Muscle of leg (tissue), 11 donors: ENCODE data around the gene UBALD1. TPM values are rescaled to one million over a fixed set of nuclear protein-coding genes. Genes with fewer than 3 reads are reported as not detected.

ENCODE experiments used
- DNase-seq: peaks from one replicate; pipeline ENCODE4 v3.0.0; 2013
- H3K27ac ChIP-seq: one replicate; pipeline ENCODE4 v1.5.1; 2013; ENCODE audit warnings: mild to moderate bottlenecking, low read length, control low read depth
- H3K27me3 ChIP-seq: one replicate; pipeline ENCODE4 v1.6.1; 2013; ENCODE audit warnings: low read length; ENCODE audit not compliant: control insufficient read depth, insufficient read depth
- H3K36me3 ChIP-seq: one replicate; pipeline ENCODE4 v1.6.1; 2013; ENCODE audit warnings: low read length; ENCODE audit not compliant: control insufficient read depth, insufficient read depth
- H3K4me1 ChIP-seq: one replicate; pipeline ENCODE4 v1.6.1; 2013; ENCODE audit warnings: low read length; ENCODE audit not compliant: control insufficient read depth, insufficient read depth
- H3K4me3 ChIP-seq: one replicate; pipeline ENCODE4 v1.5.1; 2013; ENCODE audit warnings: low read length, control low read depth
- H3K9me3 ChIP-seq: replicated peaks from 2 replicates; pipeline ENCODE4 v1.6.1; 2013; ENCODE audit warnings: low read depth, low read length; ENCODE audit not compliant: control insufficient read depth
- WGBS: methylation state at CpG from one replicate; pipeline ENCODE4 v1.1.5; 2013; ENCODE audit warnings: missing lambda C conversion rate; ENCODE audit not compliant: insufficient coverage; 5-methylcytosine and 5-hydroxymethylcytosine counted together
- polyA plus RNA-seq, 8 donors: library from polyadenylated mRNA; unstranded; fragments of 120-200 nt; gene quantifications; one replicate each; pipeline versions ENCODE4 v1.2.1 to v1.2.3, GENCODE V29; 2013; ENCODE audit warnings: inconsistent platforms in 1 of 8, low replicate concordance in 1 of 8; ENCODE audit not compliant: insufficient read length in 8 of 8, insufficient read depth in 1 of 8
- total RNA-seq: library from RNA; stranded (reverse); fragments of 120-200 nt; gene quantifications from one replicate; pipeline ENCODE4 v1.2.4, GENCODE V29; 2013

Gene UBALD1
- total and polyA plus RNA-seq, 9 donors = 7.4 to 24.5 (median 23.1) TPM

DNA sequence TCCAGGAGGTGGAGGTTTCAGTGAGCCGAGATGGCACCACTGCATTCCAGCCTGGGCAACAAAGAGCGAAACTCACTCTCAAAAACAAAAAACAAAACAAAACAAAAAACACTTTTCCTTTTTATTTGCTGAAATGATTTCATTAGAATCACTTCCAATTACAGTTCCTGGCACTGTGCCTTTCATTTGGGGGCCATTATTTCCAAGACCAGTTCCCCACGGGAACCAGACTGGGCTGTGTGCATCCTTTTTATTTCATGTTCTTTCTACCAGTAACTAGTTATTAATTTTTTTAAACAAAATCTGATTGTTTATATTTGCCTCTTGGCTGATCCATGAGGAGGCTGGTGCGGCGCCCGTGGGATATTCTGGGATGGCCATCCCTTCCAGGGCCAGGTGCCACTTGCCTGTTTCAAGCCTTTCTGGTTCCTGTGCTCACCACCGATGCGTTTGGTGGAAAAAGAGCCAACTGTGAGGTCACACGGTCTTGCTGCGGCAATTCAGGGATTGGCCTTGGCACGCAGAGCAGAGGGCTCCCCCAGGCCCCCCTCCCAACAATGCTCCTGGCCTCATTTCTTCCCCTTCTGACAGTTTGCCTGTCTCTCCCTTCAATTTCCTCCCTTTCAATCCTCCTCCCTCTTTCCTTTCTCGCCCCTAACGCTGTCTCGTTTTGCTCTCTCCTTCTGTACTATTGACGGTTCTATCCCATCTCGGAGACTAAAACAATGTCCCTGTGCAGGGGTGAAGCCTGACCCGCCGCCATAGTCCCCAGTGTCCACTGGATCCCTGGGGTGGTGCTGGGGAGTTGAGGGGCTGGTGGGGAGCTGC is 13.4 kb downstream of the UBALD1 start:
- peak overlapping the region; percentile 77 for H3K27ac ChIP-seq

DNA sequence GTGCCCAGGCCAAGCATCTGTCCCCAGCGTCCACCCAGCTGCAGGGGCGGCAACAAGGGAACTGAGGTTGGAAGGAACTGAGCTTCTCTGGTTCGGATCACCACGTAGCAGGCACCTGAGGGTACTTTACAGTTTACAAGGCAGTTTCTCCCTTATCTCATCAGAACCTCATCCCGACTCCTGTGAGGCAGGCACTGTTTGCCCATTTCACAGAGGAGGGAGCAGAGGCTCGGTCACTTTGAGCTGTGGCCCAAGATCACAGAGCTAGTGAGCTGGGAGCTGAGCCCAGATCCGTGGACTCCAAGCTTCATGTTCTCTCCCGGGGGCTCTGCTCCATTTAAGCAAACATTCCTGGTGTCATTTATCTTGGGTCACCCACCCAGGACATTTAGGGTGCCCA is 15.1 kb downstream of the UBALD1 start:
- Histone ChIP-seq H3K27me3 (peaks cover 4% of the 10 kb centered on the region), H3K27ac (no peak overlapping the region), H3K4me1 (peaks cover 24% of the 10 kb centered on the region), H3K4me3 (no peak overlapping the region), H3K36me3 (no peaks in the 10 kb centered on the region), H3K9me3 (no peaks in the 10 kb centered on the region)
- no peak for DNase-seq
- WGBS = 47% methylated on average over 5 of the region's 8 CpGs

More for the DNA sequence above, 13.4 kb downstream of the UBALD1 start:
- H3K9me3 ChIP-seq = no peaks in the 10 kb centered on the region
- H3K27me3 ChIP-seq = peaks cover 4% of the 10 kb centered on the region
- H3K4me1 ChIP-seq = peaks cover 24% of the 10 kb centered on the region
- DNase-seq = peak; percentile 94
- H3K4me3 ChIP-seq = no peak overlapping the region
- 12% methylated on average over 13 of the region's 18 CpGs for whole genome bisulfite sequencing
- H3K36me3 ChIP-seq = no peaks in the 10 kb centered on the region

DNA sequence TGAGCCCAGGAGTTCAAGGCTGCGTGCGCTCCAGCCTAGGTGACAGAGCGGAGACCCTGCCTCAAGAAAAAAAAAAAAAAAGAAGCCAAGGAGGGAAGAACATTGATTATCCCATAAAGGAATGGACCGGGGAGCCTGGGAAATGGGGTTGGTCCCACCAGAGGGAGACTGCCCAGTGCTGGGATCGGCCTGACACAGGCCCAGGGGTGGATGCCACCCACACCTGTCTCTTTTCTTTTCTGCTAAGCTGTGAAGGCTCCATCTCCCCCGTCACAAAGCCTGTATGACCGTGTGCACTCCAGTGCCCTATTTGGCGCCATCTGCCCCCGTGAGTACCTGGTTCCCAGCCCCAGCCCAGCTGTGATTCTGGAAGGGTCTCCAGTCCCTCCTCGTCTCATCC is 15.7 kb downstream of the UBALD1 start:
- H3K4me1 ChIP-seq = peaks cover 24% of the 10 kb centered on the region
- H3K4me3 ChIP-seq = no peak overlapping the region
- H3K27ac ChIP-seq = no peak overlapping the region
- H3K27me3 ChIP-seq = peaks cover 4% of the 10 kb centered on the region
- DNase-seq = no peak
- WGBS = 89% methylated on average over 8 of the region's 10 CpGs
- H3K9me3 ChIP-seq = no peaks in the 10 kb centered on the region
- H3K36me3 ChIP-seq = no peaks in the 10 kb centered on the region

DNA sequence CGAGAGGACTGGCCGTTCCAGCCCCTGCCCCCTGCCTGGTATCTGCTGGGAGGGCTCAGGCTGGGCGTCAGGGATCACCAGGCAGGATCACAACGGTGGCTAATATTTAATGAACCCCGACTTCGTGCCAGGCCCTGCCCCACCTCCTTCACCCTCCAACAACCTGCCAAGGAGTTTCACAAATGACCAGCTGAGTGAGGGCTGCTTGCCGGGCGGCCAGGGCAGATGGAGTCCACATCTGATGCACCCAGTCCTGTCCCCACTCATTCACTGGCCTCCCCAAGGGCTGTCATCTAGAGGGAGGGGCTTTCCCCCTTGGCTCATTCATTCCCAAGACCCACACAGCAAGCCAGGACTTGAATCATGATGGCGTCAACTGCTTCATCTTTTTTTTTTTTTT is 17.5 kb downstream of the UBALD1 start:
- H3K27me3 ChIP-seq = peaks cover 4% of the 10 kb centered on the region
- H3K4me1 ChIP-seq = peaks cover 28% of the 10 kb centered on the region
- WGBS = 62% methylated on average over 5 of the region's 9 CpGs
- H3K27ac ChIP-seq = no peak overlapping the region
- no peaks in the 10 kb centered on the region for H3K36me3 ChIP-seq
- DNase-seq = no peak
- H3K4me3 ChIP-seq = no peak overlapping the region
- H3K9me3 ChIP-seq = no peaks in the 10 kb centered on the region

DNA sequence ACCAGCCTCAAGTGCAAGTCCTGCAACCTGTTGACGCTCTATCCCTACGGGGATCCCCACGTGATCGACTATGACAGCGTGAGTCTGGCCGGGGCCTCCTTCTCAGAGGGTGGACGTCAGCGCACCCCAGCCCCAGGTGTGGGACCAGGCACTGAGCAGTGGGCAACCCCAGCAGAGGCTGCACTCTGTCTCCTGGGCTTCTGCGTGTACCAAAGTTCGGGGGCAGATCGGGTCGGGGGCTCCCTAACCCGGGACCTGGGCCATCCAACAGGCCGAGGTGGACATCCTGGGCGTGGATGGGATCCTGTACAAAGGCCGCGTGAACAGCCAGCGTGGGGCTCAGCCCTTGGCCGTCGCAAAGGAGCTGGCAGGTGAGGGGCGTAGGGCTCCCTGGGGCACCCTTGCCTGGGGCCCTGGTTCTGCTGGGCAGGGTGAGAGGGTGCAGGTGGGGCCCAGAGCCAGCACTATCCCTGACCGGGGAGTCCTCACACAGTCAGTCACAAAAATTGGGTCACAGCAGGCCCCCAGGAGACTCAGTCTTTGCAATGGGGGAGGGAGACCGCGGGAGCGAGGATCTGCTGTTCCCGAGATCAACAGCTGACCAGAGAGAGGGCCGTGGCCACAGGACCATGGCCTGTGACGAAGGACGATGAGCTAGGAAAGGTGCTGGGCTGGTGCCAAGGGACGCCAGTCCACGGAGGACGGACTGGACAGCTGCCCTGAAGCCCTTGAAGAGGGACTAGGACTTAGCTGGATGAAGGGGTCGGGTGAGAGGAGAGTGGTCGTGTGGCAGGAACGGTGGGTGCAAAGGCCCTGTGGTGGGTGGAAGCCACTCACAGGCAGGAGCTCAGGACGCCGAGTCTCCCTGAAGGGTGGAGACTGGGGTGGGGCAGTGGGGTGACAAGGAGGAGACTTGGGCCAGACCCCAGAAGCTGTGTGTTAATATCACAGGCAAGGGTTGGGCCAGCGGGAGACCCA is 20.0 kb downstream of the UBALD1 start:
- no peak for DNase-seq
- H3K4me1 ChIP-seq = peaks cover 12% of the 10 kb centered on the region
- H3K27me3 ChIP-seq = peaks cover 4% of the 10 kb centered on the region
- H3K27ac ChIP-seq = no peak overlapping the region
- H3K9me3 ChIP-seq = no peaks in the 10 kb centered on the region
- H3K36me3 ChIP-seq = no peaks in the 10 kb centered on the region
- H3K4me3 ChIP-seq = no peak overlapping the region
- whole genome bisulfite sequencing = 84% methylated on average over 38 of the region's 38 CpGs

DNA sequence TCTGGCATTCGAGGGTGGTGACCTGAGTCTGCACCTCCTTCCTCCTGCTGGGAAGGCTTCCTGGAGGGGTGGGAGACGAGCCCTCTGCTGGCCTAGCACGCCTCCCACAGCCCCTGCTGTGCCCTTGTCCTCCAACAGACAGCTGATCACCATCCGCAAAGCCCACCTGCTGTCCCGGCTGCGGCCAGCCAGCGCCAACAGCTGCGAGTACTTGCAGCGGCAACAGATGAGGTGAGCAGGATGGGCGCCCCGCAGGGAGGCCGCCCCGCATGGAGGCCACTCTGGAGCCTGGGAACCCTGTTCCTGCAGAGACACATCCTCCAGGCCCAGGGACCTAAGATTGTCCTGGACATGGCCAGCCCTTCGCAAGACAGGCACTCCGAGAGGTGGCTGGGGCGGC is 21.6 kb downstream of the UBALD1 start:
- peaks cover 4% of the 10 kb centered on the region for H3K27me3 ChIP-seq
- H3K27ac ChIP-seq = no peak overlapping the region
- peak; percentile 65 for DNase-seq
- WGBS = 21% methylated on average over 12 of the region's 16 CpGs
- H3K4me3 ChIP-seq = no peak overlapping the region
- H3K9me3 ChIP-seq = peaks cover 4% of the 10 kb centered on the region
- peaks cover 12% of the 10 kb centered on the region for H3K4me1 ChIP-seq
- no peaks in the 10 kb centered on the region for H3K36me3 ChIP-seq

DNA sequence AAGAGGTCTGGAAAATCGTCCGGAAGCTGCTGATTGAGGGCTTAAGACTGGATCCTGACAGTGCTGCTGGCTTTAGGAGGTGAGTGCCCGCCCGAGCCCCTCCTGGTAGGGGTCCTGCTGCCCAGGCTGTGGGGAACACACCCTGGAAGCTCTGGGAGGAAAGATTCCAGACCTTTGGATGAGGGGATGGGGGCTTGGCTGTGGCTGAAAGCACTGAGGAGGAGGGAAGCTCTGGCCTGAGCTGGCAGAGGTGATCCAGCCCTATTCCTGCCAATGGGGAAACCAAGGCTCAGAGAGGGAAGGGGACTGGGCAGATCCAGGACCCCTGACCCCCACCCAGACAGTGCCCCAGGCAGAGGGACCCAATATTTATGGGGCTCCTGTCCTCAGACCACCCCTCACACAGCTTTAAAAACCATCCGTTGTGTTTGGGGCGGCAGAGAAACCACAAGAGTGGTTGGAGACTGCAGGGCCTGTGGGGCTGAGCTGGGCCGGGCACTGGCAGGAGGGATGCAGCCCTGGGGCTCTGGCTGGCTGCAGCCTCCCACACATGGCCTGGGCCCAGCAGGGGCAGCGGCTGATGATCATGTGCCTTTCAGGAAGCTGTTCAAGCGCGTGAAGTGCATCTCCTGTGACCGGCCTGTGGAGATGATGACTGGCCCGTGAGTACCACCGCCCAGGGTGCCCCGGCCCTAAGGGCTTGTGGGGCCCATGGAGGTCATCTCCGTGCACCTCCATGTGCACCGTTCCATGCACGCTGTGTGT is 22.8 kb downstream of the UBALD1 start:
- H3K4me1 ChIP-seq = peaks cover 12% of the 10 kb centered on the region
- H3K27me3 ChIP-seq = no peaks in the 10 kb centered on the region
- WGBS = 85% methylated on average over 14 of the region's 17 CpGs
- DNase-seq = no peak
- H3K27ac ChIP-seq = no peak overlapping the region
- H3K9me3 ChIP-seq = peaks cover 7% of the 10 kb centered on the region
- H3K4me3 ChIP-seq = no peak overlapping the region
- H3K36me3 ChIP-seq = no peaks in the 10 kb centered on the region

DNA sequence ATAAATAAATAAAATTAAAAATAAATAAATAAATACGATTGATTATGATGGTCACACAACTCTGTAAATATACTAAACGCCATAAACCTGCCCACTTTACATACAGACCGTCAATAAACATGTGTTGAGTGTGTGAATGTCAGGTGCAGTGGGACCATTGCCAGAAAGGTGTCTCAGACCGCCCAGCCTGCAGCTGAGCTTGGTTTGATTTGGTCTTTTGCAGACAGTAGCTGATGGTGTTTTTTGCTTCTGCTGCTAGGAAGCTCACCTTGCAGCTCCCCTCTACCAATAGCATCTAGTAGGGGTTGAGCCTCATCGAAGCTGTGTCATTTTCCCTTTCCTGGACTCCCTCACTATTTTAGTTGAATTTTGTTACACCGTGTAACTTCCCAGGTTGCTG is 23.5 kb downstream of the UBALD1 start:
- no CpG with 5 or more reads among the region's 6 CpGs for WGBS

DNA sequence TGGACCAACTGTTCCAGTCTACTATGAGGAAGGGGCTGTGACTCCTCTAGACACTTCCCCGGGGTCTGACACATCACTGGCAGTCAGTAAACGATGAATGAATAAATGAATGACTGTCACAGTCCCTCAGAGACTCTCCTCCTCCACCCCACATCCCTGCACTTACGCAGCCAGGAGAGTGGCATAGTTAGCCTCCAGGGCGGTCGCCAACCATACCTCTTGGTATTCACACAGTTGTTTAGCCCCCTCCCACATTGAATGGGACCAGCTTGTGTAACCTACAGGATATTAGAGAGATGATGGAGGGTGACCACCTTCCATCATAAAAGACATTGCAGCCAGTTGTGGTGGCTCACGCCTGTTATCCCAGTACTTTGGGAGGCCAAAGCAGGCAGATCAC is 25.7 kb downstream of the UBALD1 start:
- peaks cover 12% of the 10 kb centered on the region for H3K4me1 ChIP-seq
- peaks cover 7% of the 10 kb centered on the region for H3K9me3 ChIP-seq
- H3K27me3 ChIP-seq = no peaks in the 10 kb centered on the region
- DNase-seq = no peak
- no peak overlapping the region for H3K27ac ChIP-seq
- no peaks in the 10 kb centered on the region for H3K36me3 ChIP-seq
- WGBS = 100% methylated on average over 1 of the region's 6 CpGs
- no peak overlapping the region for H3K4me3 ChIP-seq

More for the DNA sequence above, 23.5 kb downstream of the UBALD1 start:
- Histone ChIP-seq H3K27ac (no peak overlapping the region), H3K27me3 (no peaks in the 10 kb centered on the region), H3K36me3 (no peaks in the 10 kb centered on the region), H3K4me3 (no peak overlapping the region), H3K9me3 (peaks cover 7% of the 10 kb centered on the region), H3K4me1 (peaks cover 12% of the 10 kb centered on the region)
- DNase-seq = no peak
